Panc1 (cell line): ENCODE data around the gene ENDOV. TPM values are rescaled to one million over a fixed set of nuclear protein-coding genes. Genes with fewer than 3 reads are reported as not detected.

ENCODE experiments used
- ATAC-seq: fragments of 200-7000 bp; cut with Tn5 transposase; 2 replicates; pipeline ENCODE4 v1.9.1; 2020; ENCODE audit warnings: mild to moderate bottlenecking, moderate library complexity
- BruUV-seq: library from RNA; stranded (reverse); fragments of 400-500 nt; replicated peaks from 2 replicates; lab custom pipeline; 2021; lab: Mats Ljungman, UMichigan
- CTCF ChIA-PET: fragments of 300-600 bp; sonication (Branson Sonifier 250); formaldehyde crosslinking; loops from one replicate; lab custom pipeline; 2022; ENCODE audit warnings: antibody characterized with exemption; lab: Charles Lee
- POLR2A ChIA-PET: fragments of 300-600 bp; sonication (Branson Sonifier 250); formaldehyde crosslinking; loops from one replicate; lab custom pipeline; 2022; ENCODE audit warnings: antibody characterized with exemption; lab: Charles Lee
- DNase-seq: peaks from one replicate; pipeline ENCODE4 v3.0.0-alpha.2; 2010; ENCODE audit warnings: low read depth, low spot score
- H3K27ac ChIP-seq: 2 replicates; pipeline ENCODE4 v1.5.1; 2011; ENCODE audit warnings: mild to moderate bottlenecking, low read length, inconsistent platforms
- H3K27me3 ChIP-seq: fragments of 200-500 bp; sonication (Bioruptor generic); 2 replicates; pipeline ENCODE4 v1.6.0; 2014; ENCODE audit warnings: low read length, inconsistent platforms; ENCODE audit not compliant: control insufficient read depth, insufficient read depth
- H3K36me3 ChIP-seq: fragments of 200-500 bp; sonication (Bioruptor generic); 2 replicates; pipeline ENCODE4 v1.5.1; 2014; ENCODE audit warnings: inconsistent platforms, mild to moderate bottlenecking, low read length, moderate library complexity; ENCODE audit not compliant: control insufficient read depth, insufficient read depth
- H3K4me1 ChIP-seq: 2 replicates; pipeline ENCODE4 v1.5.1; 2011; ENCODE audit warnings: inconsistent platforms, mild to moderate bottlenecking, low read length, moderate library complexity; ENCODE audit not compliant: control insufficient read depth, insufficient read depth
- H3K4me3 ChIP-seq, 2 experiments: 2 replicates each; pipeline ENCODE4 v1.5.1; 2011 to 2012; ENCODE audit warnings: low read depth in 2 of 2, low read length in 2 of 2, mild to moderate bottlenecking in 2 of 2, inconsistent platforms in 1 of 2, moderate library complexity in 1 of 2
- H3K9me3 ChIP-seq: fragments of 200-500 bp; sonication (Bioruptor generic); 2 replicates; pipeline ENCODE4 v1.5.1; 2014; ENCODE audit warnings: low read depth, mild to moderate bottlenecking, inconsistent platforms, low read length, moderate library complexity; ENCODE audit not compliant: control insufficient read depth, insufficient read depth
- POLR2AphosphoS5 ChIP-seq: IDR thresholded peaks from 2 replicates; pipeline ENCODE4 v1.6.1; 2012; ENCODE audit warnings: mild to moderate bottlenecking, low read depth, low read length, moderate library complexity
- SIN3A ChIP-seq: IDR thresholded peaks from 2 replicates; pipeline ENCODE4 v1.6.1; 2012; ENCODE audit warnings: low read depth, mild to moderate bottlenecking, low read length, moderate library complexity, borderline replicate concordance; ENCODE audit not compliant: insufficient read depth
- TCF7L2 ChIP-seq: IDR thresholded peaks from 2 replicates; pipeline ENCODE4 v1.6.1; 2011; ENCODE audit warnings: mild to moderate bottlenecking, low read depth, low read length, inconsistent platforms
- in situ Hi-C: cut with HindIII; loops from 2 replicates; pipeline ENCODE4 v1.10.0; 2016; ENCODE audit warnings: low sequenced_read_pairs, low pct_unique_long_range_greater_than_20kb
- intact Hi-C: fragments of 100-400 bp; cut with micrococcal nuclease; formaldehyde crosslinking; loops from one replicate; pipeline ENCODE4 v1.10.0; 2022; ENCODE audit not compliant: unreplicated experiment
- total RNA-seq: library from RNA; stranded (reverse); gene quantifications from one replicate; pipeline ENCODE4 v1.2.1, GENCODE V29; 2021; ENCODE audit not compliant: unreplicated experiment
- TF ChIP-seq, protein P1 (sequence below): fragments of 450-650 bp; IDR thresholded peaks from 2 replicates; pipeline ENCODE4 v1.5.1; 2017; ENCODE audit warnings: mild to moderate bottlenecking
- TF ChIP-seq, protein P2 (sequence below), 2 experiments: IDR thresholded peaks; 2 replicates each; pipeline ENCODE4 v1.6.1; 2011 to 2012; ENCODE audit warnings: low read depth in 2 of 2, control low read depth in 1 of 2, low read length in 1 of 2, mild to moderate bottlenecking in 1 of 2, moderate library complexity in 1 of 2; ENCODE audit not compliant: insufficient read depth in 1 of 2

ENDOV gene
- total RNA-seq, 1 experiment from 2014 or later: 37.1 TPM

GRCh38 chr17:80416940-80417293, 1.9 kb downstream of the ENDOV start:
- in situ Hi-C loops (no loop called here), intact Hi-C loops (no loop called here)
- CTCF ChIA-PET: no interaction called here

GRCh38 chr17:80418589-80418988, 3.6 kb downstream of the ENDOV start:
- no peak for DNase-seq
- peaks cover 7% of the 10 kb centered on the region; the same call in 1 of the 2 replicates for H3K4me1 ChIP-seq
- no peak overlapping the region for H3K4me3 ChIP-seq
- intact Hi-C loops (no loop called here), in situ Hi-C loops (no loop called here)
- no peaks in the 10 kb centered on the region for H3K27me3 ChIP-seq
- CTCF ChIA-PET: no interaction called here
- no peaks in the 10 kb centered on the region for H3K9me3 ChIP-seq
- H3K36me3 ChIP-seq: no peaks in the 10 kb centered on the region; the same call in 1 of the 2 replicates
- POLR2A ChIA-PET: no interaction called here
- TF ChIP-seq, protein P1, sequence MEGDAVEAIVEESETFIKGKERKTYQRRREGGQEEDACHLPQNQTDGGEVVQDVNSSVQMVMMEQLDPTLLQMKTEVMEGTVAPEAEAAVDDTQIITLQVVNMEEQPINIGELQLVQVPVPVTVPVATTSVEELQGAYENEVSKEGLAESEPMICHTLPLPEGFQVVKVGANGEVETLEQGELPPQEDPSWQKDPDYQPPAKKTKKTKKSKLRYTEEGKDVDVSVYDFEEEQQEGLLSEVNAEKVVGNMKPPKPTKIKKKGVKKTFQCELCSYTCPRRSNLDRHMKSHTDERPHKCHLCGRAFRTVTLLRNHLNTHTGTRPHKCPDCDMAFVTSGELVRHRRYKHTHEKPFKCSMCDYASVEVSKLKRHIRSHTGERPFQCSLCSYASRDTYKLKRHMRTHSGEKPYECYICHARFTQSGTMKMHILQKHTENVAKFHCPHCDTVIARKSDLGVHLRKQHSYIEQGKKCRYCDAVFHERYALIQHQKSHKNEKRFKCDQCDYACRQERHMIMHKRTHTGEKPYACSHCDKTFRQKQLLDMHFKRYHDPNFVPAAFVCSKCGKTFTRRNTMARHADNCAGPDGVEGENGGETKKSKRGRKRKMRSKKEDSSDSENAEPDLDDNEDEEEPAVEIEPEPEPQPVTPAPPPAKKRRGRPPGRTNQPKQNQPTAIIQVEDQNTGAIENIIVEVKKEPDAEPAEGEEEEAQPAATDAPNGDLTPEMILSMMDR: no peak
- TF ChIP-seq SIN3A (no peak), TCF7L2 (no peak), POLR2AphosphoS5 (no peak)
- TF ChIP-seq, protein P2, sequence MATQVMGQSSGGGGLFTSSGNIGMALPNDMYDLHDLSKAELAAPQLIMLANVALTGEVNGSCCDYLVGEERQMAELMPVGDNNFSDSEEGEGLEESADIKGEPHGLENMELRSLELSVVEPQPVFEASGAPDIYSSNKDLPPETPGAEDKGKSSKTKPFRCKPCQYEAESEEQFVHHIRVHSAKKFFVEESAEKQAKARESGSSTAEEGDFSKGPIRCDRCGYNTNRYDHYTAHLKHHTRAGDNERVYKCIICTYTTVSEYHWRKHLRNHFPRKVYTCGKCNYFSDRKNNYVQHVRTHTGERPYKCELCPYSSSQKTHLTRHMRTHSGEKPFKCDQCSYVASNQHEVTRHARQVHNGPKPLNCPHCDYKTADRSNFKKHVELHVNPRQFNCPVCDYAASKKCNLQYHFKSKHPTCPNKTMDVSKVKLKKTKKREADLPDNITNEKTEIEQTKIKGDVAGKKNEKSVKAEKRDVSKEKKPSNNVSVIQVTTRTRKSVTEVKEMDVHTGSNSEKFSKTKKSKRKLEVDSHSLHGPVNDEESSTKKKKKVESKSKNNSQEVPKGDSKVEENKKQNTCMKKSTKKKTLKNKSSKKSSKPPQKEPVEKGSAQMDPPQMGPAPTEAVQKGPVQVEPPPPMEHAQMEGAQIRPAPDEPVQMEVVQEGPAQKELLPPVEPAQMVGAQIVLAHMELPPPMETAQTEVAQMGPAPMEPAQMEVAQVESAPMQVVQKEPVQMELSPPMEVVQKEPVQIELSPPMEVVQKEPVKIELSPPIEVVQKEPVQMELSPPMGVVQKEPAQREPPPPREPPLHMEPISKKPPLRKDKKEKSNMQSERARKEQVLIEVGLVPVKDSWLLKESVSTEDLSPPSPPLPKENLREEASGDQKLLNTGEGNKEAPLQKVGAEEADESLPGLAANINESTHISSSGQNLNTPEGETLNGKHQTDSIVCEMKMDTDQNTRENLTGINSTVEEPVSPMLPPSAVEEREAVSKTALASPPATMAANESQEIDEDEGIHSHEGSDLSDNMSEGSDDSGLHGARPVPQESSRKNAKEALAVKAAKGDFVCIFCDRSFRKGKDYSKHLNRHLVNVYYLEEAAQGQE (IDR thresholded peaks at IDR 0.05; ENCODE audit: insufficient read depth in 1 of 2, low read depth in 2 of 2, low read length in 1 of 2): no peak
- H3K27ac ChIP-seq: no peak overlapping the region
- no TSS peak for BruUV-seq
- no peak for ATAC-seq

More at GRCh38 chr17:80416940-80417293, 1.9 kb downstream of the ENDOV start:
- H3K4me3 ChIP-seq: no peak overlapping the region
- TF ChIP-seq SIN3A (no peak), TCF7L2 (no peak), POLR2AphosphoS5 (no peak)
- TF ChIP-seq, protein P2 (IDR thresholded peaks at IDR 0.05; ENCODE audit: insufficient read depth in 1 of 2, low read depth in 2 of 2, low read length in 1 of 2): no peak
- TF ChIP-seq, protein P1: no peak
- H3K27ac ChIP-seq: no peak overlapping the region
- DNase-seq (no peak), ATAC-seq (no peak)
- no peaks in the 10 kb centered on the region for H3K9me3 ChIP-seq
- POLR2A ChIA-PET: interaction anchor here (0.6 kb wide), 1 partner anchor 59 kb away, joined by 7 read pairs; no protein-coding TSS in a partner anchor
- H3K27me3 ChIP-seq: no peaks in the 10 kb centered on the region
- H3K4me1 ChIP-seq: peaks cover 11% of the 10 kb centered on the region
- H3K36me3 ChIP-seq: no peaks in the 10 kb centered on the region; the same call in 1 of the 2 replicates
- BruUV-seq: no TSS peak
